Choroid plexus epithelial cell (primary cell): ENCODE data around the gene ARHGEF2.
A peak's percentile ranks its signal among the peaks of the same experiment; 100 is the strongest.

ENCODE experiments used
- DNase-seq: peaks from one replicate; pipeline ENCODE4 v3.0.0-alpha.2; 2010; ENCODE audit warnings: low read depth
- H3K4me3 ChIP-seq: 2 replicates; pipeline ENCODE4 v1.5.1; 2011; ENCODE audit warnings: low read depth, mild to moderate bottlenecking, control low read depth, low read length, moderate library complexity
- CTCF ChIP-seq: conservative IDR thresholded peaks from 2 replicates; pipeline ENCODE4 v1.5.1; 2011; ENCODE audit warnings: low read depth, mild to moderate bottlenecking, control low read depth, inconsistent platforms, low read length, moderate library complexity

ARHGEF2 gene

GRCh38 chr1:155970531-155971167 lies 7.7 kb downstream of the ARHGEF2 start:
- peak; percentile 80 for DNase-seq
- no peak for TF ChIP-seq CTCF
- H3K4me3 ChIP-seq, result no peak overlapping the region

GRCh38 chr1:155969377-155969791 lies 9.0 kb downstream of the ARHGEF2 start:
- no peak overlapping the region for H3K4me3 ChIP-seq
- TF ChIP-seq CTCF, result no peak
- no peak for DNase-seq

GRCh38 chr1:155968670-155969069 lies 9.7 kb downstream of the ARHGEF2 start:
- no peak overlapping the region for H3K4me3 ChIP-seq
- no peak for TF ChIP-seq CTCF
- DNase-seq, result no peak

GRCh38 chr1:155968051-155968400 lies 10.3 kb downstream of the ARHGEF2 start:
- no peak for DNase-seq
- no peak for TF ChIP-seq CTCF
- H3K4me3 ChIP-seq, result no peak overlapping the region

GRCh38 chr1:155967341-155968050 lies 10.9 kb downstream of the ARHGEF2 start:
- no peak for TF ChIP-seq CTCF
- no peak overlapping the region for H3K4me3 ChIP-seq
- no peak for DNase-seq

- DNase-seq, result no peak
- TF ChIP-seq CTCF, result no peak
- H3K4me3 ChIP-seq, result no peak overlapping the region
These were observed 11.6 kb downstream of the ARHGEF2 start for GRCh38 chr1:155966750-155967149.

GRCh38 chr1:155966135-155966534 lies 12.2 kb downstream of the ARHGEF2 start:
- no peak overlapping the region for H3K4me3 ChIP-seq
- DNase-seq, result no peak
- peak; percentile 53 for TF ChIP-seq CTCF
